Transverse colon (tissue), 3 donors: Measurements from ENCODE around the gene UGT1A10.

Experiments used
- EP300 ChIP-seq: sonication (generic); formaldehyde crosslinking; IDR thresholded peaks from one replicate; pipeline ENCODE4 v1.6.1; 2017; ENCODE audit warnings: antibody characterized with exemption, low read depth
- POLR2A ChIP-seq: fragments of 450-650 bp; IDR thresholded peaks from one replicate; pipeline ENCODE4 v1.6.1; 2016; ENCODE audit warnings: antibody characterized with exemption, mild to moderate bottlenecking, moderate library complexity
- TF ChIP-seq, protein P1 (sequence below), 5 experiments: fragments of 200-600 bp in 3 of 5; fragments of 450-650 bp in 2 of 5; sonication (generic) in 3 of 5; IDR thresholded peaks; 1 replicate in 2 of 5; 2 replicates in 3 of 5; pipeline ENCODE4 v1.5.1; 2016 to 2017; ENCODE audit warnings: antibody characterized with exemption in 5 of 5, inconsistent platforms in 3 of 5, mild to moderate bottlenecking in 2 of 5, moderate library complexity in 1 of 5

- TF ChIP-seq, protein P1, sequence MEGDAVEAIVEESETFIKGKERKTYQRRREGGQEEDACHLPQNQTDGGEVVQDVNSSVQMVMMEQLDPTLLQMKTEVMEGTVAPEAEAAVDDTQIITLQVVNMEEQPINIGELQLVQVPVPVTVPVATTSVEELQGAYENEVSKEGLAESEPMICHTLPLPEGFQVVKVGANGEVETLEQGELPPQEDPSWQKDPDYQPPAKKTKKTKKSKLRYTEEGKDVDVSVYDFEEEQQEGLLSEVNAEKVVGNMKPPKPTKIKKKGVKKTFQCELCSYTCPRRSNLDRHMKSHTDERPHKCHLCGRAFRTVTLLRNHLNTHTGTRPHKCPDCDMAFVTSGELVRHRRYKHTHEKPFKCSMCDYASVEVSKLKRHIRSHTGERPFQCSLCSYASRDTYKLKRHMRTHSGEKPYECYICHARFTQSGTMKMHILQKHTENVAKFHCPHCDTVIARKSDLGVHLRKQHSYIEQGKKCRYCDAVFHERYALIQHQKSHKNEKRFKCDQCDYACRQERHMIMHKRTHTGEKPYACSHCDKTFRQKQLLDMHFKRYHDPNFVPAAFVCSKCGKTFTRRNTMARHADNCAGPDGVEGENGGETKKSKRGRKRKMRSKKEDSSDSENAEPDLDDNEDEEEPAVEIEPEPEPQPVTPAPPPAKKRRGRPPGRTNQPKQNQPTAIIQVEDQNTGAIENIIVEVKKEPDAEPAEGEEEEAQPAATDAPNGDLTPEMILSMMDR (IDR thresholded peaks at IDR 0.05) = no peak
- TF ChIP-seq POLR2A (no peak), EP300 (no peak)
These were observed 131.8 kb downstream of the UGT1A10 start for GRCh38 chr2:233768076-233768475.
